Breast epithelium (tissue), 4 donors: Measurements from ENCODE around the gene ENOX1. TPM values are rescaled to one million over a fixed set of nuclear protein-coding genes. Genes with fewer than 3 reads are reported as not detected.

Source experiments
- DNase-seq, 2 donors: peaks; one replicate each; pipeline ENCODE4 v3.0.0-alpha.2; 2019; ENCODE audit warnings: low spot score in 2 of 2
- H3K27ac ChIP-seq, 2 donors: fragments of 200-600 bp; sonication (generic) in 1 of 2; one replicate each; pipeline ENCODE4 v1.5.1; 2016 to 2019; ENCODE audit warnings: mild to moderate bottlenecking in 1 of 2
- H3K27me3 ChIP-seq, 2 donors: fragments of 200-600 bp; sonication (generic) in 1 of 2; one replicate each; pipeline versions ENCODE4 v1.5.1 to v1.6.0; 2017 to 2019; ENCODE audit warnings: control low read depth in 1 of 2, mild to moderate bottlenecking in 1 of 2
- H3K36me3 ChIP-seq: fragments of 200-600 bp; one replicate; pipeline ENCODE4 v1.5.1; 2019
- H3K4me1 ChIP-seq, 2 donors: fragments of 200-600 bp; sonication (generic); one replicate each; pipeline ENCODE4 v1.5.1; 2016 to 2019; ENCODE audit warnings: control low read depth in 1 of 2
- H3K4me3 ChIP-seq, 3 donors: fragments of 200-600 bp; sonication (generic); 1 replicate in 2 of 3; 2 replicates in 1 of 3; pipeline ENCODE4 v1.5.1; 2016 to 2019; ENCODE audit warnings: mild to moderate bottlenecking in 3 of 3, moderate library complexity in 2 of 3
- H3K9me3 ChIP-seq, 2 donors: fragments of 200-600 bp; sonication (generic) in 1 of 2; one replicate each; pipeline ENCODE4 v1.5.1; 2016 to 2019; ENCODE audit warnings: control low read depth in 1 of 2
- POLR2A ChIP-seq: fragments of 450-650 bp; IDR thresholded peaks from one replicate; pipeline ENCODE4 v1.6.1; 2016; ENCODE audit warnings: antibody characterized with exemption, mild to moderate bottlenecking, moderate library complexity
- POLR2AphosphoS5 ChIP-seq, 3 donors: sonication (generic); formaldehyde crosslinking; IDR thresholded peaks; one replicate each; pipeline ENCODE4 v1.6.1; 2017; ENCODE audit warnings: antibody characterized with exemption in 3 of 3
- intact Hi-C: fragments of 100-400 bp; cut with DNase I; formaldehyde crosslinking; loops from one replicate; pipeline ENCODE4 v1.15.1; 2023; ENCODE audit warnings: low total_unique reads
- total RNA-seq, 3 donors: library from RNA; depleted of rRNA; stranded (reverse); fragments of >200 nt; gene quantifications; one replicate each; pipeline ENCODE4 v1.1.0, GENCODE V29; 2016
- TF ChIP-seq, protein P1 (sequence below), 3 donors: fragments of 450-650 bp; IDR thresholded peaks; one replicate each; pipeline ENCODE4 v1.5.1; 2016 to 2017; ENCODE audit warnings: antibody characterized with exemption in 3 of 3, mild to moderate bottlenecking in 3 of 3, moderate library complexity in 3 of 3

ENOX1 gene
- total RNA-seq, 3 donors from 2014 or later, result 1.9 to 2.3 (median 2.0) TPM

DNA sequence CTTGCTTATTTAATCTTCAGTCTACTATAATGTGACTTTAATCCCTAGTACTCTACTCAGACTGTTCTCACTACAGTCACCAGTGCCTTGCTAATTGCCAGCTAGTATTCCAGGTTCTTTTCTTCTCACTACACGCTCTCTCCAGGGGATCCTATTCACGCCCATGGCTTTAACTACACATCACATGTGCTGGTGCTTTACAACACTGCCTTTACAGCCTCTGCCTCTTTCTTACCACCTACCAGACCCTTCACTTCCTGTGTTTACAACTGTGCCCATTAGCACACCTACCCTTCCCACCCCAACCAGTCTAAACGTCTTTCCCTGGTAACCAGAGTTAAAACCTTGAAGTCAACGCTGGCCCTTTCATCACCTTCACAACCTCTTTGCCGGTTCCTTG, 513.9 kb downstream of the ENOX1 start:
- H3K27ac ChIP-seq, result no peak overlapping the region
- no peaks in the 10 kb centered on the region for H3K9me3 ChIP-seq
- H3K4me1 ChIP-seq, result no peaks in the 10 kb centered on the region
- no peaks in the 10 kb centered on the region for H3K36me3 ChIP-seq
- no peak for DNase-seq
- intact Hi-C loops, result no loop called here
- TF ChIP-seq, protein P1, sequence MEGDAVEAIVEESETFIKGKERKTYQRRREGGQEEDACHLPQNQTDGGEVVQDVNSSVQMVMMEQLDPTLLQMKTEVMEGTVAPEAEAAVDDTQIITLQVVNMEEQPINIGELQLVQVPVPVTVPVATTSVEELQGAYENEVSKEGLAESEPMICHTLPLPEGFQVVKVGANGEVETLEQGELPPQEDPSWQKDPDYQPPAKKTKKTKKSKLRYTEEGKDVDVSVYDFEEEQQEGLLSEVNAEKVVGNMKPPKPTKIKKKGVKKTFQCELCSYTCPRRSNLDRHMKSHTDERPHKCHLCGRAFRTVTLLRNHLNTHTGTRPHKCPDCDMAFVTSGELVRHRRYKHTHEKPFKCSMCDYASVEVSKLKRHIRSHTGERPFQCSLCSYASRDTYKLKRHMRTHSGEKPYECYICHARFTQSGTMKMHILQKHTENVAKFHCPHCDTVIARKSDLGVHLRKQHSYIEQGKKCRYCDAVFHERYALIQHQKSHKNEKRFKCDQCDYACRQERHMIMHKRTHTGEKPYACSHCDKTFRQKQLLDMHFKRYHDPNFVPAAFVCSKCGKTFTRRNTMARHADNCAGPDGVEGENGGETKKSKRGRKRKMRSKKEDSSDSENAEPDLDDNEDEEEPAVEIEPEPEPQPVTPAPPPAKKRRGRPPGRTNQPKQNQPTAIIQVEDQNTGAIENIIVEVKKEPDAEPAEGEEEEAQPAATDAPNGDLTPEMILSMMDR (IDR thresholded peaks at IDR 0.05), result no peak
- no peaks in the 10 kb centered on the region for H3K27me3 ChIP-seq
- H3K4me3 ChIP-seq, result no peak overlapping the region

DNA sequence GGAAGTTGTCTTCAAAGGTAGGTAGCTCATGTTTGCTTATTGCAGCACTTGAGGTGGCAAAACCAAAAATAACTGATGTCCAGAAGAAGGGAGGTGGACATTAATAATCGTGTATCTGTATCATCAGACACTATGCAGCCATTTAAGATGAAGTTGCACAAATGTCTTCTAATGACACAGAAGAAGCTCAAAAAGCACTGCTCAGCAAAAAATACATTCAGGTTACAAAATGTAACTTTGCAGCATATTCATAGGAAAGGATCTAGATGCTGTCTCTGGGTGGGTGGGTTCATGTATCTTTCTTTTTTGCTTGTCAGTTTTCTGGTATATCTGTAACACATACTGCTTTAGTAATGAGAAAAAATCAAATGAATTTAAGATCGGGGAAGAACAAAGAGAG, 515.6 kb downstream of the ENOX1 start:
- Histone ChIP-seq H3K4me3 (no peak overlapping the region), H3K27me3 (no peaks in the 10 kb centered on the region), H3K27ac (no peak overlapping the region), H3K4me1 (no peaks in the 10 kb centered on the region), H3K36me3 (no peaks in the 10 kb centered on the region), H3K9me3 (no peaks in the 10 kb centered on the region)
- TF ChIP-seq POLR2A, result no peak
- TF ChIP-seq POLR2AphosphoS5 (IDR thresholded peaks at IDR 0.05), result no peak
- TF ChIP-seq, protein P1 (IDR thresholded peaks at IDR 0.05), result no peak
- no peak for DNase-seq
- intact Hi-C loops, result no loop called here

DNA sequence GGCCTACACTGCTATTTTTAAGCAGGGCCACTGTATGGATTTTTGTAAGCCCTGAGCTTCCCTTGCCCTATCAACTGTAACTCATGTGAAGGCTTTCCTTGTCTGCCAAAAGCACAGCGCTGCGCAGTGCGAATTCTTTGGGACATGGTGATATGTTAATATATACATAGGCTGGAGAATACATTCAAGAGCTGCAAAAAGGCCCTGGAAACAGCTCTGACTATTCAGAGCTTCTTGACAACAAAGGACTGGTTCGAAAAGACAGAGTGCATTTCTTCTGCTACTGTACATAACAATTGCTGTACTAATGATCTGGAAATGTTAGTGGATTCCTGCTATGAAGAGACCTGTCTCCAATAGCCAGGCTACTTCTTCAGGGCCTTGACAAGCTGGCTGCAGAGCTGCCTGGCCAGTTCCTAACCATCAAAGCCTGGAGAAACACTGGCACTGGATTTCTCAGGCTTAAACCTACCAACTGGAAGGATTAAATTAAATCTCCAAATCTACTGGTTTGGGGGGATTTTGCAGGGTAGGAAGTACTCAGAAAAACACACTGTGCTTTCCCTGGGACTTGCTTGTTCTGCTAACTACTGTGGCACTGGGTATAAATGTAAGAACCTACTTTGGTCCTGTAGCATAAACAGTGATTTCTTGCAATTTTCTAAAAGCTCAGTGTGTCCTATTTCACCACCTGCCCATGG, 516.5 kb downstream of the ENOX1 start:
- no peak for DNase-seq

DNA sequence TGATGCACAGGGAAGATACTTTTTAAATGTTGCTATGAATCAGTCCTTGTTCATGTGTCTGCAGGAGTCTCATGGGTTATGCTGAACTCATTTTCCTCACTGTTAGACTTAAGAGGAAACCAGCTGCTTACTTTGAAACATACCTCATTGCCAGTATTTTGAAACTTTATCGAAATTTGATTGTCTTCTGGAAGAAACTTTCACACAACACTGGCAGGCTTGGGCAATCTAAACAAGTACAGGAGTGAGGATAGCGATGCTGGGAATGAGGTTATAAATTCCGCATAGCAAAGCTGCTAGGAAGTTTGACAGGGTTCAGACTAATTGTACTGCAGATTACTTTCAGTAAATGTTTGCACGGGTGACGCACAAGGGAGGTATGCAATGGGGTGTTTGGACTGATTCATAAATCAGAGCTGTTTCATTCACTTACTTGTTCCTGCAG, 517.7 kb downstream of the ENOX1 start:
- no peak overlapping the region for H3K27ac ChIP-seq
- no peaks in the 10 kb centered on the region for H3K4me1 ChIP-seq
- no peak for DNase-seq
- no peaks in the 10 kb centered on the region for H3K36me3 ChIP-seq
- no peak overlapping the region for H3K4me3 ChIP-seq
- no peak for TF ChIP-seq POLR2AphosphoS5 (IDR thresholded peaks at IDR 0.05)
- TF ChIP-seq, protein P1 (IDR thresholded peaks at IDR 0.05), result no peak
- TF ChIP-seq POLR2A, result no peak
- H3K9me3 ChIP-seq, result no peaks in the 10 kb centered on the region
- no peaks in the 10 kb centered on the region for H3K27me3 ChIP-seq
- intact Hi-C loops, result no loop called here

More for the DNA sequence above, 516.5 kb downstream of the ENOX1 start:
- no peaks in the 10 kb centered on the region for H3K36me3 ChIP-seq
- intact Hi-C loops, result no loop called here
- H3K9me3 ChIP-seq, result no peaks in the 10 kb centered on the region
- no peaks in the 10 kb centered on the region for H3K4me1 ChIP-seq
- no peak overlapping the region for H3K4me3 ChIP-seq
- H3K27ac ChIP-seq, result no peak overlapping the region
- no peaks in the 10 kb centered on the region for H3K27me3 ChIP-seq
- TF ChIP-seq, protein P1 (IDR thresholded peaks at IDR 0.05), result no peak
- TF ChIP-seq POLR2AphosphoS5 (IDR thresholded peaks at IDR 0.05) (no peak), POLR2A (no peak)

DNA sequence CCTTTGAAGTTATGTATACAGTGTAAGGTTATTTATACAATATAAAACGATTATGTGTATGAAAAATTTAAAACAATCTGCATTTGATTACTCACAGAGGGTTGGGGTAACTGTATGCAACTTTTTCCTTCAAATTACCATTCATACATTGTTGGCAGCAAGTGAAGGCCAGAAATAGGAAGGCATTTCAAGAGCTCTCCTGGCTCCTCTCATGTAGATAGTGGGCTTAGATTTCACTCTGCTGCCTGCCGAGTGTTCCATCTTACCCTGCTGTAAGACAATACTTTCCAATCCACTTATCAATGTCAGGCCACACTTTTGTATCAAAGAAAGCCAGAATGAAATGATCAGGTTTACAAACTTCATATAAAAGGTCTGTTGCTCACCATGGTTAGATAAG, 518.1 kb downstream of the ENOX1 start:
- H3K36me3 ChIP-seq, result no peaks in the 10 kb centered on the region
- DNase-seq, result no peak
- H3K4me3 ChIP-seq, result no peak overlapping the region
- TF ChIP-seq POLR2AphosphoS5 (IDR thresholded peaks at IDR 0.05) (no peak), POLR2A (no peak)
- TF ChIP-seq, protein P1 (IDR thresholded peaks at IDR 0.05), result no peak
- H3K4me1 ChIP-seq, result no peaks in the 10 kb centered on the region
- H3K9me3 ChIP-seq, result no peaks in the 10 kb centered on the region
- H3K27me3 ChIP-seq, result no peaks in the 10 kb centered on the region
- H3K27ac ChIP-seq, result no peak overlapping the region
- intact Hi-C loops, result no loop called here
